Activated CD8-positive, alpha-beta T cell treated with anti-CD3 and anti-CD28 coated beads for 36 hours (primary cell): ENCODE results near the gene POPDC3. TPM values are rescaled to one million over a fixed set of nuclear protein-coding genes. Genes with fewer than 3 reads are reported as not detected.

Source experiments
- ATAC-seq: fragments of 200-7000 bp; cut with Tn5 transposase; one replicate; pipeline ENCODE4 v1.10.0; 2021; ENCODE audit warnings: mild to moderate bottlenecking, moderate library complexity
- CTCF ChIA-PET: fragments of 350-600 bp; sonication (Branson Sonifier 250); formaldehyde crosslinking; loops from one replicate; lab custom pipeline; 2021; ENCODE audit warnings: antibody characterized with exemption; lab: Charles Lee
- POLR2A ChIA-PET: fragments of 350-600 bp; sonication (Branson Sonifier 250); formaldehyde crosslinking; loops from one replicate; lab custom pipeline; 2021; ENCODE audit warnings: antibody characterized with exemption; lab: Charles Lee
- DNase-seq: peaks from one replicate; pipeline ENCODE4 v3.0.0-alpha.2; 2020
- H3K27ac Mint-ChIP-seq: one replicate; pipeline ENCODE4 v1.8.0; 2021; ENCODE audit warnings: mild to moderate bottlenecking, mixed read lengths
- H3K27me3 Mint-ChIP-seq: one replicate; pipeline ENCODE4 v1.8.0; 2021; ENCODE audit warnings: mixed read lengths
- H3K36me3 Mint-ChIP-seq: one replicate; pipeline ENCODE4 v1.8.0; 2021; ENCODE audit warnings: low read depth, mixed read lengths
- H3K4me1 Mint-ChIP-seq: one replicate; pipeline ENCODE4 v1.8.0; 2021; ENCODE audit warnings: low read depth, mixed read lengths
- H3K4me3 Mint-ChIP-seq: one replicate; pipeline ENCODE4 v1.8.0; 2021; ENCODE audit warnings: mild to moderate bottlenecking, moderate library complexity, mixed read lengths
- H3K9me3 Mint-ChIP-seq: one replicate; pipeline ENCODE4 v1.8.0; 2021; ENCODE audit warnings: mixed read lengths
- CTCF ChIP-seq: fragments of 200-600 bp; IDR thresholded peaks from one replicate; pipeline ENCODE4 v1.8.0; 2022; ENCODE audit warnings: antibody characterized with exemption, mild to moderate bottlenecking
- intact Hi-C: fragments of 100-400 bp; cut with micrococcal nuclease; formaldehyde crosslinking; loops from one replicate; pipeline ENCODE4 v1.10.0; 2022
- total RNA-seq, 2 experiments: library from RNA; stranded (reverse); gene quantifications; one replicate each; pipeline ENCODE4 v1.2.3, GENCODE V29; 2021

The POPDC3 gene
- total RNA-seq, 2 experiments from 2014 or later: not detected

- DNase-seq (no peak), ATAC-seq (no peak)
- no peak overlapping the region for H3K27ac Mint-ChIP-seq
- ChIA-PET CTCF (no interaction called here), POLR2A (no interaction called here)
- peaks cover 14% of the 10 kb centered on the region for H3K27me3 Mint-ChIP-seq
- no peak for TF ChIP-seq CTCF
- H3K4me1 Mint-ChIP-seq: no peaks in the 10 kb centered on the region
- intact Hi-C loops: no loop called here
- H3K4me3 Mint-ChIP-seq: no peak overlapping the region
- H3K9me3 Mint-ChIP-seq: no peaks in the 10 kb centered on the region
- no peaks in the 10 kb centered on the region for H3K36me3 Mint-ChIP-seq
These were observed 18.4 kb downstream of the POPDC3 start for GRCh38 chr6:105161421-105161820.

GRCh38 chr6:105153676-105154075 is 26.1 kb downstream of the POPDC3 start:
- no peak for ATAC-seq
- CTCF ChIA-PET: no interaction called here
- POLR2A ChIA-PET: no interaction called here
- Mint-ChIP-seq H3K4me1 (no peaks in the 10 kb centered on the region), H3K9me3 (no peaks in the 10 kb centered on the region), H3K27me3 (peaks cover 4% of the 10 kb centered on the region), H3K4me3 (no peak overlapping the region), H3K36me3 (no peaks in the 10 kb centered on the region), H3K27ac (no peak overlapping the region)
- DNase-seq: no peak
- intact Hi-C loops: no loop called here
- TF ChIP-seq CTCF: no peak

- intact Hi-C loops: no loop called here
- H3K27me3 Mint-ChIP-seq: peaks cover 4% of the 10 kb centered on the region
- TF ChIP-seq CTCF: no peak
- H3K27ac Mint-ChIP-seq: no peak overlapping the region
- no peaks in the 10 kb centered on the region for H3K4me1 Mint-ChIP-seq
- ATAC-seq: no peak
- no peaks in the 10 kb centered on the region for H3K36me3 Mint-ChIP-seq
- no peaks in the 10 kb centered on the region for H3K9me3 Mint-ChIP-seq
- DNase-seq: no peak
- ChIA-PET POLR2A (no interaction called here), CTCF (no interaction called here)
- no peak overlapping the region for H3K4me3 Mint-ChIP-seq
These were observed 26.9 kb downstream of the POPDC3 start for GRCh38 chr6:105152880-105153279.

- ChIA-PET POLR2A (no interaction called here), CTCF (no interaction called here)
- H3K4me3 Mint-ChIP-seq: no peak overlapping the region
- H3K36me3 Mint-ChIP-seq: no peaks in the 10 kb centered on the region
- no peaks in the 10 kb centered on the region for H3K4me1 Mint-ChIP-seq
- no peak overlapping the region for H3K27ac Mint-ChIP-seq
- no peak for TF ChIP-seq CTCF
- peaks cover 4% of the 10 kb centered on the region for H3K27me3 Mint-ChIP-seq
- no peaks in the 10 kb centered on the region for H3K9me3 Mint-ChIP-seq
- no peak for ATAC-seq
- intact Hi-C loops: no loop called here
- DNase-seq: no peak
These were observed 28.2 kb downstream of the POPDC3 start for GRCh38 chr6:105151644-105152043.

- ATAC-seq (no peak), DNase-seq (no peak)
- no peak overlapping the region for H3K27ac Mint-ChIP-seq
- H3K36me3 Mint-ChIP-seq: no peaks in the 10 kb centered on the region
- intact Hi-C loops: no loop called here
- no peak overlapping the region for H3K4me3 Mint-ChIP-seq
- TF ChIP-seq CTCF: no peak
- peaks cover 3% of the 10 kb centered on the region for H3K4me1 Mint-ChIP-seq
- peaks cover 48% of the 10 kb centered on the region for H3K27me3 Mint-ChIP-seq
- ChIA-PET POLR2A (no interaction called here), CTCF (no interaction called here)
- no peaks in the 10 kb centered on the region for H3K9me3 Mint-ChIP-seq
These were observed 41.7 kb downstream of the POPDC3 start for GRCh38 chr6:105138141-105138540.
